Measurements from ENCODE around the gene ASB17. TPM values are rescaled to one million over a fixed set of nuclear protein-coding genes. Genes with fewer than 3 reads are reported as not detected.

ASB17 gene
- total RNA-seq, 1 donor, result not detected

GRCh38 chr1:75916834-75917233 is 15.4 kb downstream of the ASB17 start:
- no peak overlapping the region for H3K4me3 ChIP-seq (ENCODE audit: low read depth, low read length)
- DNase-seq (ENCODE audit: low read depth), result no peak
- TF ChIP-seq CTCF (IDR thresholded peaks at IDR 0.05; ENCODE audit: insufficient read depth, low read length), result no peak

GRCh38 chr1:75908717-75909152 is 23.5 kb downstream of the ASB17 start:
- H3K4me3 ChIP-seq (ENCODE audit: low read depth, low read length), result no peak overlapping the region
- TF ChIP-seq CTCF (IDR thresholded peaks at IDR 0.05; ENCODE audit: insufficient read depth, low read length), result peak; percentile 57
- peak; percentile 45 for DNase-seq (ENCODE audit: low read depth)

GRCh38 chr1:75901371-75901770 is 30.8 kb downstream of the ASB17 start:
- no peak for TF ChIP-seq CTCF (IDR thresholded peaks at IDR 0.05; ENCODE audit: insufficient read depth, low read length)
- no peak overlapping the region for H3K4me3 ChIP-seq (ENCODE audit: low read depth, low read length)
- no peak for DNase-seq (ENCODE audit: low read depth)

GRCh38 chr1:75884437-75884836 is 47.8 kb downstream of the ASB17 start:
- DNase-seq (ENCODE audit: low read depth), result no peak
- H3K4me3 ChIP-seq (ENCODE audit: low read depth, low read length), result no peak overlapping the region
- TF ChIP-seq CTCF (IDR thresholded peaks at IDR 0.05; ENCODE audit: insufficient read depth, low read length), result no peak

- DNase-seq (ENCODE audit: low read depth), result no peak
- H3K4me3 ChIP-seq (ENCODE audit: low read depth, low read length), result no peak overlapping the region
- no peak for TF ChIP-seq CTCF (IDR thresholded peaks at IDR 0.05; ENCODE audit: insufficient read depth, low read length)
Measured at GRCh38 chr1:75879985-75880384, 52.2 kb downstream of the ASB17 start.

GRCh38 chr1:75870951-75871350 is 61.3 kb downstream of the ASB17 start:
- H3K4me3 ChIP-seq (ENCODE audit: low read depth, low read length), result no peak overlapping the region
- no peak for DNase-seq (ENCODE audit: low read depth)
- TF ChIP-seq CTCF (IDR thresholded peaks at IDR 0.05; ENCODE audit: insufficient read depth, low read length), result no peak

Other genes with a start within 250 kb of the ASB17 start
- 41.4 and 92.8 TPM in 2 replicates for gene ACADM, start 207.7 kb downstream of the ASB17 start, total RNA-seq (ENCODE audit: low replicate concordance)
- gene RABGGTB, start 146.1 kb downstream of the ASB17 start, total RNA-seq (ENCODE audit: low replicate concordance), result 82.5 and 91.8 TPM in 2 replicates
- 0.09 and 0.16 TPM in 2 replicates for gene MSH4, start 135.5 kb downstream of the ASB17 start, total RNA-seq (ENCODE audit: low replicate concordance)
- 0.74 and 3.1 TPM in 2 replicates for gene ST6GALNAC3, start 142.3 kb upstream of the ASB17 start, total RNA-seq (ENCODE audit: low replicate concordance)